Ramos (cell line): ENCODE data around the gene ABCD3.
"Not testable (repeated sequence)": the region's sequence is repeated elsewhere in the genome, so short reads cannot be mapped to it uniquely, and the experiment has no call there.

Experiments
- in situ Hi-C: fragments of 300-500 bp; cut with MboI; formaldehyde crosslinking; loops from one replicate; pipeline ENCODE4 v1.14.3; 2022; ENCODE audit warnings: low sequenced_read_pairs; ENCODE audit not compliant: unreplicated experiment

Gene ABCD3

DNA sequence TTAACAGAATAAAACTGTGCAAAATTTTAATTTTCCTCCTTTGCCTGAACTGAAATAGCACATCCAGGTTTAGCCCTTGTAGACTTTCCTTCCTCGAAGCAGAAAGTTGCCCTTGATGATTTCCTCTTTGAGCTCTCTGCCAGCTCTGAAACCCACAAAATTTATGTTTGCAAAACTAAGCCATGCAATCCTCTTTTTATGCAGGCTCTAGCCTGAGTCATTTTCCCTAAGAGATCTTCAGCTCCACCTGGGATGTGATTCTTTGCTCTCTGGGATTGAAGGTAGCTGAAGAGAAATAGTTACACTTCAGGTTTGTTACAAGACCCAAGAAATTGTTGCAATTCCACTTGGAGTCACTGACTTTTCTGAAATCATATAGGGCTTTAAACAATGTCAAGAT is 124.8 kb downstream of the ABCD3 start:
- in situ Hi-C loops = no loop called here

DNA sequence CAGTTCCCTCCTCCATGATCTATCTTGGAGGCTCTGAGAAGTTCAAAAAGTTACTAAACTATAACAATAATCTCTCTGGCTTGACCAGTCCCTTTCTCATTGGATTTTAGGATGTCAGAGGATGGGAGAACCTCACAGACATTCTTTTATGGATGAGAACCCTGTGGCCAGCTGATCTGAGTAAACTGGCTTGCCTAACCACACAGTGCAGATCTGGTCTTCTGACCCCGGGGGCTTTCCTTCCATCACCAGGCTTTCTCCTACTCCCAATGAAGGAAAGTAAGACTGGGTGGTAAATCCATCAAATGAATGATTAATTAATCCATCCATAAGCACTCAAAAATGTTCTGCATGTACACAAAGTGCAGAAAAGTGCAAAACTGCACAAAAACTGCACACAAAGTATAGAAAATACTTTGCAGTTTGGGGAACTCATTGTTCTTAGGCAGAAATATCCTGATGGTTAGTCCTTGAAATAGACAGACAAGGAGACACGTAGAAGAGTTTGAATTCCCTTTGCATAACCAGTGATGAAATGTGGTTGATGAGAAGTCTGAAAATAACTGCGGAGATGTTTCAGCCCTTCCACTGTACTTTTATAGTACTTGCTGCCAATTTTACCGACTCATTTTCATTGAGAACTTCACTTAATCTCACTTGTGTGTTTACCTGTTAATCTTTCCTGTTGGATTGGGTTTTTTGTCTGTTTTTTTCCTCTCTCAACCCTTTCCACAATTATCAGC is 125.9 kb downstream of the ABCD3 start:
- in situ Hi-C loops = no loop called here

GRCh38 chr1:94544706-94545490 is 126.7 kb downstream of the ABCD3 start:
- in situ Hi-C loops = no loop called here

GRCh38 chr1:94549706-94550105 is 131.5 kb downstream of the ABCD3 start:
- in situ Hi-C loops = no loop called here

DNA sequence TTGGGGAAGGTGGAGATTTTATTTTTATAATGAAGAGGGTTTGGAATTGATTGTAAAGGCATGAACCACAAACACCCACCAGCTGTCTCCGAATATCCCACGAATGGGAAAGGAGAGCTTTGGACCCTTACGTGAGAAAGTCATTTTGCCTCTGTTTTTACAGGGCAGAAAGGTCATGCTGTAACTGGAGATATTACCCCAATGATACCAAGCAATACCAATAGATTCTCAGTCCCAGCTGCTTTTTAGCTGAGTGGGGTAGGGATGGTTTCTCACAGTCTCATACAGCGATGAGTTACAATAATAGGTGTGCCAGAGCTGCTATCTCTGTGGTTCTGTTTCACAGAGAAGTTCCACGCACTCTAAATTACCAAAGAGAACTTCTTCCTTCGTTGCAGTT is 132.2 kb downstream of the ABCD3 start:
- in situ Hi-C loops = no loop called here

- in situ Hi-C loops = no loop called here
Measured at GRCh38 chr1:94550800-94551241, 132.6 kb downstream of the ABCD3 start.

GRCh38 chr1:94551449-94551848 is 133.3 kb downstream of the ABCD3 start:
- in situ Hi-C loops = no loop called here

GRCh38 chr1:94552071-94552586 is 133.9 kb downstream of the ABCD3 start:
- in situ Hi-C loops = no loop called here

DNA sequence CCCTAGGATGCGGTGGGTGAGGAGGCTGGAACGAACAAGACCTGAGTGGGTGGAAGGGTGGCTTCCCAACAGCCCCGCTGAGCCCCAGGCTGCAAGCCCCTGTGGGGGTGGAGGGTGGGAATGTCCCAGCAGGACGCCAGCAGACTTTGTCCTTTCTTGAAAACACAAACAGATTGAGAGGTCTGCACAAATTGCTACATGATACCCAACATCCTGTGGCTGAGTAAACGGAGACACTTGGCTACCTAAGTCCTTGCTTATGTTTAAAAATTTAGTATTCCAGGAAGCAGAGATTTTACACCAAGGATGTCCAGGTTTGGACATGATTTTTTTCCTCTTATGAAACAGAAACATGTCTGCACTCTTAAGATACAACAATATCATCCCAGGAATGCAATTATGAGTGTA is 135.1 kb downstream of the ABCD3 start:
- in situ Hi-C loops = no loop called here

DNA sequence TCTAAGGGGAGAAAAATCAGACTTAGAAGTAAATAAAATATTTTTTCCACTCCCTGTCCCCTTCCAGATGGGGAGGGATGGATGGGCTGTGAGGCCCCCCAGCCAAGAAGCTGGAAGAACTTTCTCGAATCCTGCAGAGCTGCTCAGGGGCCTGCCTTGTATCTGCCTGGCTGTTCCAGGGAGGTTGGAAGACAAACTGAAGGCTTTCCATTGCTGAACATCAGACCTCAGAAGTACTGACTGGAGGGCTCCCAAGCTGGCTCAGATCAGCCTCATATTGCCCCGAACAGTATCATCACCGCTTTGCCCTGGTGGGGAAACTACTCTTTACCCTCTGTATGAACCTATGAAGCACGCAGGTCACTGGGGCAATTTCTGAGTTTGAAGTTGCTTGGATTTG is 135.7 kb downstream of the ABCD3 start:
- in situ Hi-C loops = no loop called here

- in situ Hi-C loops = no loop called here
Measured at GRCh38 chr1:94554580-94554979, 136.4 kb downstream of the ABCD3 start.

DNA sequence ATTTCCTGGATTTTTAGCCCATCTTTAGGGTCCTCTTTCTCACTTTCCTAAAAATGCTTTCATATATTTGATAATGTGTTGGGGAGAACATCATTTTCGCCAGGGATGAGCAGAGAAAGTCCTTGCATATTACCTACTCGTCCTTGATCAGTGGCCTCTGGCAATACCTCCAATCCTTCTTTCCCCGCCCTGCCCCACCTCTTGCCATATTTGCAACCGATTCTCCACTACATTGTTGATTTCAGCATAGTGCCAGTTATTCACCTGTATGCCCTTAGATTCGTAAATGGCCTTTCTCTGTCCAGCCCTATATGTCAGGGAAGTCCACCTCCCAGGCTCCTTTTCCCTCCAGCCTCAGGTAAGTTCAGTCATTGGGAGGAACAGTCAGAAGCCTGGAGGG is 136.9 kb downstream of the ABCD3 start:
- in situ Hi-C loops = no loop called here

DNA sequence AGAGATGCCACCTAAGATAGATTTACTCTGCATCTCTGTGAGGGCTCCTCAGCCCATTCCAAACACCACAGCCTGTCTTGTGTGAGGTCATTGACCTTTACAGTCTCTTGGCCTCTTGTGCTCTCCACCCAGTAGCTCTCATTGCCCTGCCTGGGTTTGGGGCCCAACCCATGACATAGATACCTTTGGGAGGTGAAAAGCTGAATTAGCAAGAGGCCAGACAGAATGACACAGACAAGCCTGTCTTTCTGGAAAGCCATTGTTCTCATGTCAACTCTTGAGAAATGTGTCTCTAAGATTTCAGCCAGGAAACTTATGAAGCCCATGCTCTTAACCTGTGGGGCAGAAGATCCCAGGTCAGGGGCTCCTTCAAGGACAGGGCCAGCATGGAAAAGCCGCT is 141.7 kb downstream of the ABCD3 start:
- in situ Hi-C loops = no loop called here

DNA sequence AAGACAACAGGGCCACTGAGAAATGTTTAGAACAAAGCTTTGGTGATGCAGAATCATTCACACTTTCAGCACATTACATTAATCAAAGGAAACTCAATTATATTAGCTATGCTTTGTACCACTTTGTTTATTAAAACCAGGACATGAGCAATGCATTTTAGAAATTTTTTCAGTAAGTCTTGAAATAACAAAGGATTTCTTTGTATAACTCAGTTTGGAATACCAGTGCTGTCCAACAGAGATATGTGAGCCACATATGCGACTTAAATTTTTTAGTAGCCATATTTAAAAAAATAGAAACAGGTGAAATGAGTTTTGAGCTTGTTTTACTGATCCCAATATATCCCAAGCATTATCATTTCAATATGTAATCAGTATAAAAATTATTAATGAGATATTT is 142.1 kb downstream of the ABCD3 start:
- in situ Hi-C loops = no loop called here

DNA sequence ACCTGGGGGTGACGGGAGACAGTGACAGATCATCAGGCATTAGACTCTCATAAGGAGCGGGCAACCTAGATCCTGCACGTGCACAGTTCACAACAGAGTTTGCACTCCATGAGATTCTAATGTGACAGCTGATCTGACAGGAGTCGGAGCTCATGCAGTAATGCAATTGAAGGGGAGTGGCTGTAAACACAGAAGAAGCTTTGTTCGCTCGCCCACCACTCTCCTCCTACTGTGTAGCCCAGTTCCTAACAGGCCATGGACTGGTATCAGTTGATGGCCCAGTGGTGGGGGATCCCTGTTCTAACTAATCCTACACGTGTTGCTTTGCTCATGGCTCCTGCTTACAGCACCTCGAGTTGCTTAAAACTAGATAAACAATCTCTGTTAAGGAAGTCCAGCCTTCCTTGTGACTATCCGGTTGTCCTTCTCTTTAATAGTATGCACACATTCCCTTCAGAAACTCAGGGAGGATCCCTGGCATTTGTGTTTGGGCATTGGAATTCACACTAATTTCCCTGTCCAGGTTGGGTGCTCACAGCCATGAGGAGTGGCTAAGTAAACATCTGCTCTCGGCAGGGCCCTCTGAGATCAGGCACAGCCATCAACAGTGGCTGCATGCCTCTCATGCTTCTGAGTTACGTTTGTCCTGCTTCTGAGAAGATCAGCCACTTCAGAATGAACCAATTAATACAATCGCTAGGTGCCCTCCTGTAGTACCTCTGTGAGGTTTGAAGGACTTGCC is 144.5 kb downstream of the ABCD3 start:
- in situ Hi-C loops = no loop called here

DNA sequence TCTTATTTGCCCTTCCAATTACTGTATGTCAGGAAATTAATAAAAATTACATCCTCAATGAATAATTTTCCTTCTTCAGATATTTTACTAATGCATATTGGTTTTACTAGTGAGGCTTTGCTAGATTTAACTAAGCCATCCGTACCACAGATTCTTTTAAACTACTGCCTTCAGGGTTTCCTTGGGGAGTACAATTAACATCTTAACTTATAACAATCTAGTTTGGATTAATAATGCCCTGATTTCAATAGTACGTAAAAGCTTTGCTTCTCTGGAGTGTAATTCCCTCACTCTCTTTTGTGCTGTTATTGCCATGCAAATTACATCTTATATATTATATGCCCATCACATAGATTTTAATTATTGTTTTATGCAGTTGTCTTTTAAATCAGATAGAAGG is 147.7 kb downstream of the ABCD3 start:
- in situ Hi-C loops = no loop called here

DNA sequence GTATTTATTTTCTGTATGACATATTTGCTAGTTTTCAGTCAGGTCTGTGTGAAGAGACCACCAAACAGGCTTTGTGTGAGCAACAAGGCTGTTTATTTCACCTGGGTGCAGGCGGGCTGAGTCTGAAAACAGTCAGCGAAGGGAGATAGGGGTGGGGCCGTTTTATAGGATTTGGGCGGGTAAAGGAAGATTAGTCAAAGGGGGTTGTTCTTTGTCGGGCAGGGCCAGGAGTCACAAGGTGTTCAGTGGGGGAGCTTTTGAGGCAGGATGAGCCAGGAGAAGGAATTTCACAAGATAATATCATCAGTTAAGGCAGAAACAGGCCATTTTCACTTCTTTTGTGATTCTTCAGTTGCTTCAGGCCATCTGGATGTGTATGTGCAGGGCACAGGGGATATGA is 148.2 kb downstream of the ABCD3 start:
- in situ Hi-C loops = not testable (repeated sequence)

DNA sequence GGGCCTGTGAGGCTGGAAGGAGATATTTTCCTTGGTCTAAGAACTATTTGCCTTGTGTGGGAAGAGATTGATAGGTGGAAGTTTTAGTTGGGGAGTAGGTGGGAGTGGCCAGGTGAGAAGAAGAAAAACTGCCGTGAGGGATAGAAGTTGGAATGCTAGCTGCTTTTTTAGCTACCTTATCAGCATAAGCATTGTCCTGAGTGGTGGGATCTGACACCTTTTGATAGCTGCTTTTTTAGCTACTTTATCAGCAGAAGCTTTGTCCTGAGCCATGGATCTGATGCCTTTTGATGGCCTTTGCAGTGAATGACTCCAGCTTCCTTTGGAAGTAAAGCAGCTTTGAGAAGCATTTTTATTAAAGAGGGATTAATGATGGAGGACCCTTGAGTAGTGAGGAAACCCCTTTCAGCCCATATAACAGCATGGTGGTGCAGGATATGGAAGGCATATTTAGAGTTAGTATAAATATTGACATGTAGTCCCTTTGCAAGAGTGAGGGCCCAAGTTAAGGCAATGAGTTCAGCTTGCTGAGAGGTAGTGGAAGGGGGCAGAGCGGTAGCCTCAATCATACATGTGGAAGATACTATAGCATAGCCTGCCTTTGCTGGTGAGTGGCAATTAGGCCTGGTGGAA is 149.9 kb downstream of the ABCD3 start:
- in situ Hi-C loops = not testable (repeated sequence)
